Glutamatergic neuron (in vitro differentiated cells): Measurements from ENCODE around the gene STK24. TPM values are rescaled to one million over a fixed set of nuclear protein-coding genes. Genes with fewer than 3 reads are reported as not detected.

Experiments
- DNase-seq: peaks from one replicate; pipeline ENCODE4 v3.0.0; 2022
- H3K27ac Mint-ChIP-seq: one replicate; pipeline ENCODE4 v1.8.0; 2020; ENCODE audit warnings: mild to moderate bottlenecking, mixed read lengths, inconsistent platforms; ENCODE audit not compliant: unreplicated experiment
- H3K27me3 Mint-ChIP-seq: one replicate; pipeline ENCODE4 v1.8.0; 2020; ENCODE audit warnings: mild to moderate bottlenecking, moderate library complexity, mixed read lengths, inconsistent platforms; ENCODE audit not compliant: unreplicated experiment
- H3K36me3 Mint-ChIP-seq: one replicate; pipeline ENCODE4 v1.8.0; 2020; ENCODE audit warnings: mild to moderate bottlenecking, mixed read lengths, inconsistent platforms; ENCODE audit not compliant: unreplicated experiment
- H3K4me1 Mint-ChIP-seq: one replicate; pipeline ENCODE4 v1.8.0; 2020; ENCODE audit warnings: mild to moderate bottlenecking, low read depth, mixed read lengths, inconsistent platforms; ENCODE audit not compliant: unreplicated experiment
- H3K4me3 Mint-ChIP-seq: one replicate; pipeline ENCODE4 v1.8.0; 2020; ENCODE audit warnings: mild to moderate bottlenecking, mixed read lengths, inconsistent platforms; ENCODE audit not compliant: unreplicated experiment
- H3K9me3 Mint-ChIP-seq: one replicate; pipeline ENCODE4 v1.8.0; 2020; ENCODE audit warnings: mild to moderate bottlenecking, moderate library complexity, mixed read lengths, inconsistent platforms; ENCODE audit not compliant: unreplicated experiment
- CTCF ChIP-seq: fragments of 200-600 bp; sonication (generic); IDR thresholded peaks from one replicate; pipeline ENCODE4 v1.5.0; 2021; ENCODE audit not compliant: partially characterized antibody, unreplicated experiment
- total RNA-seq: library from RNA; stranded (reverse); fragmentation: NEBNext Ultra II Directional; extraction: Animal tissue kit (Norgen Biotek cat#: 25700); gene quantifications from one replicate; pipeline ENCODE4 v1.2.1, GENCODE V29; 2021; ENCODE audit not compliant: unreplicated experiment

STK24 gene
- total RNA-seq, 1 donor from 2014 or later = 188 TPM

- Mint-ChIP-seq H3K27ac (no peak overlapping the region), H3K4me1 (peaks cover 16% of the 10 kb centered on the region), H3K27me3 (peaks cover 5% of the 10 kb centered on the region), H3K9me3 (no peaks in the 10 kb centered on the region), H3K4me3 (peak overlapping the region; percentile 13), H3K36me3 (no peaks in the 10 kb centered on the region)
- DNase-seq = peak; percentile 33
- no peak for TF ChIP-seq CTCF
Measured at GRCh38 chr13:98405107-98405571, 171.8 kb downstream of the STK24 start.

- peaks cover 16% of the 10 kb centered on the region for H3K4me1 Mint-ChIP-seq
- H3K9me3 Mint-ChIP-seq = no peaks in the 10 kb centered on the region
- H3K27me3 Mint-ChIP-seq = peaks cover 2% of the 10 kb centered on the region
- H3K36me3 Mint-ChIP-seq = no peaks in the 10 kb centered on the region
- TF ChIP-seq CTCF = no peak
- no peak overlapping the region for H3K27ac Mint-ChIP-seq
- DNase-seq = no peak
- H3K4me3 Mint-ChIP-seq = no peak overlapping the region
Measured at GRCh38 chr13:98403076-98403475, 173.8 kb downstream of the STK24 start.

- TF ChIP-seq CTCF = no peak
- Mint-ChIP-seq H3K4me3 (no peak overlapping the region), H3K9me3 (no peaks in the 10 kb centered on the region), H3K27ac (no peak overlapping the region), H3K4me1 (peaks cover 25% of the 10 kb centered on the region), H3K36me3 (no peaks in the 10 kb centered on the region), H3K27me3 (peaks cover 2% of the 10 kb centered on the region)
- no peak for DNase-seq
Measured at GRCh38 chr13:98401934-98402333, 175.0 kb downstream of the STK24 start.

- TF ChIP-seq CTCF = no peak
- Mint-ChIP-seq H3K27ac (no peak overlapping the region), H3K27me3 (peaks cover 7% of the 10 kb centered on the region)
Measured at GRCh38 chr13:98399756-98400155, 177.2 kb downstream of the STK24 start.

GRCh38 chr13:98398581-98398980 lies 178.3 kb downstream of the STK24 start:
- Mint-ChIP-seq H3K27me3 (peaks cover 5% of the 10 kb centered on the region), H3K27ac (no peak overlapping the region), H3K4me3 (no peak overlapping the region), H3K9me3 (no peaks in the 10 kb centered on the region), H3K36me3 (no peaks in the 10 kb centered on the region), H3K4me1 (peaks cover 13% of the 10 kb centered on the region)
- DNase-seq = no peak
- TF ChIP-seq CTCF = no peak

More at GRCh38 chr13:98399756-98400155, 177.2 kb downstream of the STK24 start:
- Mint-ChIP-seq H3K4me3 (no peak overlapping the region), H3K36me3 (no peaks in the 10 kb centered on the region), H3K4me1 (peaks cover 13% of the 10 kb centered on the region), H3K9me3 (no peaks in the 10 kb centered on the region)
- no peak for DNase-seq
